HepG2 (cell line): Measurements from ENCODE around the gene TAMALIN. TPM values are rescaled to one million over a fixed set of nuclear protein-coding genes. Genes with fewer than 3 reads are reported as not detected.

ENCODE experiments used
- HNF4A ChIP-seq: sonication (generic); formaldehyde crosslinking; IDR thresholded peaks from 2 replicates; pipeline ENCODE4 v1.4.0; 2020; ENCODE audit warnings: missing genetic modification reagents
- HOXA3 ChIP-seq: sonication (generic); formaldehyde crosslinking; IDR thresholded peaks from 2 replicates; pipeline ENCODE4 v1.5.0; 2020; ENCODE audit warnings: missing genetic modification reagents
- IKZF1 ChIP-seq: fragments of 450-650 bp; IDR thresholded peaks from 2 replicates; pipeline ENCODE4 v1.7.1; 2016
- KLF13 ChIP-seq: sonication (generic); formaldehyde crosslinking; IDR thresholded peaks from 2 replicates; pipeline ENCODE4 v1.4.0; 2020; ENCODE audit warnings: mild to moderate bottlenecking, missing genetic modification reagents
- MEIS1 ChIP-seq: sonication (generic); formaldehyde crosslinking; IDR thresholded peaks from 2 replicates; pipeline ENCODE4 v1.9.0; 2021; ENCODE audit warnings: mild to moderate bottlenecking, missing genetic modification reagents, moderate library complexity, borderline replicate concordance
- NR2C2 ChIP-seq: sonication (generic); formaldehyde crosslinking; IDR thresholded peaks from 2 replicates; pipeline ENCODE4 v1.4.0; 2020; ENCODE audit warnings: missing genetic modification reagents, mild to moderate bottlenecking, moderate library complexity, borderline replicate concordance
- PHF21A ChIP-seq: sonication (generic); formaldehyde crosslinking; IDR thresholded peaks from 2 replicates; pipeline ENCODE4 v1.5.0; 2020; ENCODE audit warnings: mild to moderate bottlenecking, missing genetic modification reagents
- SIX1 ChIP-seq: sonication (generic); formaldehyde crosslinking; IDR thresholded peaks from 2 replicates; pipeline ENCODE4 v1.4.0; 2020; ENCODE audit warnings: missing genetic modification reagents, borderline replicate concordance
- THYN1 ChIP-seq: sonication (generic); formaldehyde crosslinking; IDR thresholded peaks from 2 replicates; pipeline ENCODE4 v1.8.1; 2023; ENCODE audit warnings: low read depth, mild to moderate bottlenecking, moderate library complexity, missing genetic modification reagents, borderline replicate concordance
- ZBTB7A ChIP-seq: sonication (generic); formaldehyde crosslinking; IDR thresholded peaks from 2 replicates; pipeline ENCODE4 v1.8.0; 2022; ENCODE audit warnings: mild to moderate bottlenecking, missing genetic modification reagents
- ZNF331 ChIP-seq: sonication (generic); formaldehyde crosslinking; IDR thresholded peaks from 2 replicates; pipeline ENCODE4 v1.4.0; 2020; ENCODE audit warnings: missing genetic modification reagents
- ZNF556 ChIP-seq: sonication (generic); formaldehyde crosslinking; IDR thresholded peaks from 2 replicates; pipeline ENCODE4 v1.4.0; 2020; ENCODE audit warnings: mild to moderate bottlenecking, missing genetic modification reagents, borderline replicate concordance
- ZNF558 ChIP-seq: sonication (generic); formaldehyde crosslinking; IDR thresholded peaks from 2 replicates; pipeline ENCODE4 v1.9.0; 2022; ENCODE audit warnings: mild to moderate bottlenecking, missing genetic modification reagents, borderline replicate concordance
- ZSCAN30 ChIP-seq: sonication (generic); formaldehyde crosslinking; IDR thresholded peaks from 2 replicates; pipeline ENCODE4 v1.5.0; 2020; ENCODE audit warnings: mild to moderate bottlenecking, missing genetic modification reagents
- polyA plus RNA-seq, 8 experiments: library from polyadenylated mRNA; depleted of rRNA in 3 of 8; stranded (reverse) in 7 of 8; unstranded in 1 of 8; fragments of >200 nt; fragmentation: Illumina TruSeq in 4 of 8; extraction: Trizol in 4 of 8; gene quantifications; 2 replicates each; pipeline versions ENCODE4 v1.2.1 to v1.2.3, GENCODE V29; 2011 to 2016; ENCODE audit warnings: low read depth in 4 of 8, missing spikeins in 1 of 8, mixed read lengths in 1 of 8; ENCODE audit not compliant: insufficient read depth in 1 of 8
- total RNA-seq, 5 experiments: library from RNA; depleted of rRNA; stranded (reverse); fragments of >200 nt; fragmentation: Illumina TruSeq; extraction: Trizol; gene quantifications; 2 replicates each; pipeline ENCODE4 v1.2.3, GENCODE V29; 2016; ENCODE audit warnings: low read depth in 1 of 5
- TF ChIP-seq, protein P1 (sequence below): sonication (generic); formaldehyde crosslinking; IDR thresholded peaks from one replicate; pipeline ENCODE4 v1.5.1; 2020; ENCODE audit warnings: mild to moderate bottlenecking, missing genetic modification reagents; ENCODE audit errors: not compliant biosample characterization
- TF ChIP-seq, protein P2 (sequence below): sonication (generic); formaldehyde crosslinking; IDR thresholded peaks from 2 replicates; pipeline ENCODE4 v1.8.1; 2023; ENCODE audit warnings: mild to moderate bottlenecking, missing genetic modification reagents
- TF ChIP-seq, protein P3 (sequence below): sonication (generic); formaldehyde crosslinking; IDR thresholded peaks from 2 replicates; pipeline ENCODE4 v1.4.0; 2020; ENCODE audit warnings: missing genetic modification reagents, borderline replicate concordance
- TF ChIP-seq, protein P4 (sequence below): sonication (generic); formaldehyde crosslinking; IDR thresholded peaks from 2 replicates; pipeline ENCODE4 v1.4.0; 2020; ENCODE audit warnings: missing genetic modification reagents, borderline replicate concordance

TAMALIN gene
- total and polyA plus RNA-seq, 2 of the 13 experiments (the other 11 are each of a cell fraction or from before 2014, with no cell fraction given), result 2.9 to 10.9 TPM

DNA sequence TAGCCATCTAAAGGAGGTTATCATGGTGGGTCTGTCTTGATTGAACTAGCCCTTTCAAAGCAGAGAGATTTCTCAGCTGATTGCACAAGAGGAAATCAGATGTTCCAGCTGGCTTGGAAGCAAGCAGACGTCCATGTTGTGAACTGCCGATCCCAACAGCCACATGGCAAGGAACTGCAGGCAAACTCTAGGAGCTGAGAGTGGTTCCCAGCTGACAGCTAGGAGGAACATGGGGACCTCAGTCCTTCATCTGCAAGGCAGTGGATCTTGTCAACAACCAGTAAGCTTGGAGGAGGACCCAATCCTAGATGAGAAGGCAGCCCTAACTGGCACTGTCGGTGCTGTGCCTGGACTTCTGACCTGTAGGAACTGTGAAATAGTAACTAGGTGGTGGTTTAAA, 47.5 kb upstream of the TAMALIN start (continued):
- TF ChIP-seq SIX1 (no peak), ZNF558 (CRISPR knock-in tag) (no peak), ZNF331 (CRISPR knock-in tag) (0 out of 2 replicates have a peak, but pooled peaks have one; percentile 18), ZBTB7A (CRISPR knock-in tag) (no peak), HOXA3 (CRISPR knock-in tag) (0 out of 2 replicates have a peak, but pooled peaks have one; percentile 14), MEIS1 (CRISPR knock-in tag) (0 out of 2 replicates have a peak, but pooled peaks have one; percentile 44), THYN1 (CRISPR knock-in tag) (no peak), IKZF1 (no peak), ZSCAN30 (no peak), HNF4A (CRISPR knock-in tag) (peak; percentile 31; the same call in 1 of the 2 replicates), NR2C2 (CRISPR knock-in tag) (0 out of 2 replicates have a peak, but pooled peaks have one; percentile 44), KLF13 (CRISPR knock-in tag) (no peak), PHF21A (CRISPR knock-in tag) (0 out of 2 replicates have a peak, but pooled peaks have one; percentile 44), ZNF556 (CRISPR knock-in tag) (peak; percentile 36; the same call in 1 of the 2 replicates)
- TF ChIP-seq, protein P1, sequence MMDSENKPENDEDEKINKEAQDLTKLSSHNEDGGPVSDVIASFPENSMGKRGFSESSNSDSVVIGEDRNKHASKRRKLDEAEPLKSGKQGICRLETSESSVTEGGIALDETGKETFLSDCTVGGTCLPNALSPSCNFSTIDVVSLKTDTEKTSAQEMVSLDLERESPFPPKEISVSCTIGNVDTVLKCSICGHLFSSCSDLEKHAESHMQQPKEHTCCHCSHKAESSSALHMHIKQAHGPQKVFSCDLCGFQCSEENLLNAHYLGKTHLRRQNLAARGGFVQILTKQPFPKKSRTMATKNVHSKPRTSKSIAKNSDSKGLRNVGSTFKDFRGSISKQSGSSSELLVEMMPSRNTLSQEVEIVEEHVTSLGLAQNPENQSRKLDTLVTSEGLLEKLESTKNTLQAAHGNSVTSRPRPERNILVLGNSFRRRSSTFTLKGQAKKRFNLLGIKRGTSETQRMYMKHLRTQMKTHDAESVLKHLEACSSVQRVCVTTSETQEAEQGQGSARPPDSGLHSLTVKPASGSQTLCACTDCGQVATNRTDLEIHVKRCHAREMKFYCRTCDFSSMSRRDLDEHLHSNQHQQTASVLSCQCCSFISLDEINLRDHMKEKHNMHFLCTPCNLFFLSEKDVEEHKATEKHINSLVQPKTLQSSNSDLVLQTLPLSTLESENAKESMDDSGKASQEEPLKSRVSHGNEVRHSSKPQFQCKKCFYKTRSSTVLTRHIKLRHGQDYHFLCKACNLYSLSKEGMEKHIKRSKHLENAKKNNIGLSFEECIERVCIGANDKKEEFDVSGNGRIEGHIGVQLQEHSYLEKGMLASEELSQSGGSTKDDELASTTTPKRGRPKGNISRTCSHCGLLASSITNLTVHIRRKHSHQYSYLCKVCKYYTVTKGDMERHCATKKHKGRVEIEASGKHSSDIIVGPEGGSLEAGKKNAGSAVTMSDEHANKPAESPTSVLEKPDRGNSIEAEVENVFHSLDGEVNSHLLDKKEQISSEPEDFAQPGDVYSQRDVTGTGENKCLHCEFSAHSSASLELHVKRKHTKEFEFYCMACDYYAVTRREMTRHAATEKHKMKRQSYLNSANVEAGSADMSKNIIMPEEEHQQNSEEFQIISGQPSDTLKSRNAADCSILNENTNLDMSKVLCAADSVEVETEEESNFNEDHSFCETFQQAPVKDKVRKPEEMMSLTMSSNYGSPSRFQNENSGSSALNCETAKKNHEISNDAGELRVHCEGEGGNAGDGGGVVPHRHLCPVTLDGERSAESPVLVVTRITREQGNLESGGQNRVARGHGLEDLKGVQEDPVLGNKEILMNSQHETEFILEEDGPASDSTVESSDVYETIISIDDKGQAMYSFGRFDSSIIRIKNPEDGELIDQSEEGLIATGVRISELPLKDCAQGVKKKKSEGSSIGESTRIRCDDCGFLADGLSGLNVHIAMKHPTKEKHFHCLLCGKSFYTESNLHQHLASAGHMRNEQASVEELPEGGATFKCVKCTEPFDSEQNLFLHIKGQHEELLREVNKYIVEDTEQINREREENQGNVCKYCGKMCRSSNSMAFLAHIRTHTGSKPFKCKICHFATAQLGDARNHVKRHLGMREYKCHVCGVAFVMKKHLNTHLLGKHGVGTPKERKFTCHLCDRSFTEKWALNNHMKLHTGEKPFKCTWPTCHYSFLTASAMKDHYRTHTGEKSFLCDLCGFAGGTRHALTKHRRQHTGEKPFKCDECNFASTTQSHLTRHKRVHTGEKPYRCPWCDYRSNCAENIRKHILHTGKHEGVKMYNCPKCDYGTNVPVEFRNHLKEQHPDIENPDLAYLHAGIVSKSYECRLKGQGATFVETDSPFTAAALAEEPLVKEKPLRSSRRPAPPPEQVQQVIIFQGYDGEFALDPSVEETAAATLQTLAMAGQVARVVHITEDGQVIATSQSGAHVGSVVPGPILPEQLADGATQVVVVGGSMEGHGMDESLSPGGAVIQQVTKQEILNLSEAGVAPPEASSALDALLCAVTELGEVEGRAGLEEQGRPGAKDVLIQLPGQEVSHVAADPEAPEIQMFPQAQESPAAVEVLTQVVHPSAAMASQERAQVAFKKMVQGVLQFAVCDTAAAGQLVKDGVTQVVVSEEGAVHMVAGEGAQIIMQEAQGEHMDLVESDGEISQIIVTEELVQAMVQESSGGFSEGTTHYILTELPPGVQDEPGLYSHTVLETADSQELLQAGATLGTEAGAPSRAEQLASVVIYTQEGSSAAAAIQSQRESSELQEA (CRISPR knock-in tag), result no peak
- TF ChIP-seq, protein P2, sequence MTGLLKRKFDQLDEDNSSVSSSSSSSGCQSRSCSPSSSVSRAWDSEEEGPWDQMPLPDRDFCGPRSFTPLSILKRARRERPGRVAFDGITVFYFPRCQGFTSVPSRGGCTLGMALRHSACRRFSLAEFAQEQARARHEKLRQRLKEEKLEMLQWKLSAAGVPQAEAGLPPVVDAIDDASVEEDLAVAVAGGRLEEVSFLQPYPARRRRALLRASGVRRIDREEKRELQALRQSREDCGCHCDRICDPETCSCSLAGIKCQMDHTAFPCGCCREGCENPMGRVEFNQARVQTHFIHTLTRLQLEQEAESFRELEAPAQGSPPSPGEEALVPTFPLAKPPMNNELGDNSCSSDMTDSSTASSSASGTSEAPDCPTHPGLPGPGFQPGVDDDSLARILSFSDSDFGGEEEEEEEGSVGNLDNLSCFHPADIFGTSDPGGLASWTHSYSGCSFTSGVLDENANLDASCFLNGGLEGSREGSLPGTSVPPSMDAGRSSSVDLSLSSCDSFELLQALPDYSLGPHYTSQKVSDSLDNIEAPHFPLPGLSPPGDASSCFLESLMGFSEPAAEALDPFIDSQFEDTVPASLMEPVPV (CRISPR knock-in tag), result no peak
- TF ChIP-seq, protein P3, sequence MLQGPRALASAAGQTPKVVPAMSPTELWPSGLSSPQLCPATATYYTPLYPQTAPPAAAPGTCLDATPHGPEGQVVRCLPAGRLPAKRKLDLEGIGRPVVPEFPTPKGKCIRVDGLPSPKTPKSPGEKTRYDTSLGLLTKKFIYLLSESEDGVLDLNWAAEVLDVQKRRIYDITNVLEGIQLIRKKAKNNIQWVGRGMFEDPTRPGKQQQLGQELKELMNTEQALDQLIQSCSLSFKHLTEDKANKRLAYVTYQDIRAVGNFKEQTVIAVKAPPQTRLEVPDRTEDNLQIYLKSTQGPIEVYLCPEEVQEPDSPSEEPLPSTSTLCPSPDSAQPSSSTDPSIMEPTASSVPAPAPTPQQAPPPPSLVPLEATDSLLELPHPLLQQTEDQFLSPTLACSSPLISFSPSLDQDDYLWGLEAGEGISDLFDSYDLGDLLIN (CRISPR knock-in tag), result no peak
- TF ChIP-seq, protein P4, sequence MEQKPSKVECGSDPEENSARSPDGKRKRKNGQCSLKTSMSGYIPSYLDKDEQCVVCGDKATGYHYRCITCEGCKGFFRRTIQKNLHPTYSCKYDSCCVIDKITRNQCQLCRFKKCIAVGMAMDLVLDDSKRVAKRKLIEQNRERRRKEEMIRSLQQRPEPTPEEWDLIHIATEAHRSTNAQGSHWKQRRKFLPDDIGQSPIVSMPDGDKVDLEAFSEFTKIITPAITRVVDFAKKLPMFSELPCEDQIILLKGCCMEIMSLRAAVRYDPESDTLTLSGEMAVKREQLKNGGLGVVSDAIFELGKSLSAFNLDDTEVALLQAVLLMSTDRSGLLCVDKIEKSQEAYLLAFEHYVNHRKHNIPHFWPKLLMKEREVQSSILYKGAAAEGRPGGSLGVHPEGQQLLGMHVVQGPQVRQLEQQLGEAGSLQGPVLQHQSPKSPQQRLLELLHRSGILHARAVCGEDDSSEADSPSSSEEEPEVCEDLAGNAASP, result no peak
